Activated CD8-positive, alpha-beta memory T cell treated with anti-CD3 and anti-CD28 coated beads for 36 hours (primary cell): ENCODE measurements around the gene METTL18. TPM values are rescaled to one million over a fixed set of nuclear protein-coding genes. Genes with fewer than 3 reads are reported as not detected.

Source experiments
- CTCF ChIA-PET: fragments of 350-600 bp; sonication (Branson Sonifier 250); formaldehyde crosslinking; loops from one replicate; lab custom pipeline; 2021; ENCODE audit warnings: antibody characterized with exemption; lab: Charles Lee
- POLR2A ChIA-PET: fragments of 350-600 bp; sonication (Branson Sonifier 250); formaldehyde crosslinking; loops from one replicate; lab custom pipeline; 2021; ENCODE audit warnings: antibody characterized with exemption; lab: Charles Lee
- total RNA-seq, 2 experiments: library from RNA; stranded (reverse); gene quantifications; one replicate each; pipeline ENCODE4 v1.2.3, GENCODE V29; 2021

Gene METTL18
- total RNA-seq, 2 experiments from 2014 or later, result 12.2 to 12.6 TPM

DNA sequence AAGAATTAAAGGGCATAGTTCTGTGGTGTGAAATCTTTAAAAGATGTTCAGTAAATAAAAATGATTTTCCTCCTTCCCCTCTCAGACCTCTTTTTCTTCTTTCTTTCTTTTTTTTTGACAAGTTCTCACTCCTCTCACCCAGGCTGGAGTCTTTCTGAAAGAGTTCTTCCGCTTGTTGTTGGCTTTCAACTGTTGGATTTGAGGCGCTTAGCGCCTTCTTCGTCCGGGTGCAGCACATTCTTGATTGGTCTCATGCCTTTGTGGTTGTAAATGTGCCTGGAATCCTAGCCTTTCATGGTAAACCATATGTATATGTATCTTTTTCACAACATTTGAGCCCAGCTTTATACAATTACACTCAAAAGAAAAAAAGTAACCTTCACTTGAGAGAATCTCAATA, 980 bp upstream of the METTL18 start:
- ChIA-PET POLR2A (interaction anchor here (0.7 to 1.7 kb wide), 2 partner anchors 98 to 162 kb away, joined by 4 read pairs; partner anchors contain the start of gene SCYL3), CTCF (interaction anchor here (0.7 to 1.7 kb wide), 3 partner anchors 14 to 1964 kb away, joined by 3 to 7 read pairs (median 4); no protein-coding TSS in a partner anchor)

DNA sequence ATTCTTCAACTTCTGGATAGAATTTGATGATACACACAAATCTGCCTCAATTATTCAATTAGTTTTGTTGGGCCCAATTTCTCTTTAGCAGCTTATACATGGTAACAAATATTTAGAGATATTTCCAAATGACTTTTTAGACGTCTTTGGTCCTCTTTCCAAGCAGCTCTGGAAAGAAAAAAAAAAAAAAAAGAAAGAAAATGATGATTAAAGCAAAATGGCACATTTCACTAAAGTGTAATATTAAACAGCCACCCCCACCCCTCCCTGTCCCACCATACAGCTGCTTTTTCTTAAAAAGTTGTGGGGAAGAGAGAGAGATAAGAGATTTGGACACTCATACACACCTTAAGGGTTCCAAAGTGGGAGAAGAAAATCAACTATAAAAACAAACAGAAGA, 977 bp downstream of the METTL18 start:
- POLR2A ChIA-PET, result interaction anchor here (0.6 to 0.7 kb wide), 2 partner anchors 19 to 1704 kb away, joined by 3 to 10 read pairs; no protein-coding TSS in a partner anchor
- CTCF ChIA-PET, result interaction anchor here (1.3 kb wide), 1 partner anchor 82 kb away, joined by 3 read pairs; no protein-coding TSS in a partner anchor

- ChIA-PET CTCF (no interaction called here), POLR2A (no interaction called here)
Measured at GRCh38 chr1:169788402-169788801, 6.3 kb downstream of the METTL18 start.

GRCh38 chr1:169786974-169787373, 7.7 kb downstream of the METTL18 start:
- POLR2A ChIA-PET, result no interaction called here
- CTCF ChIA-PET, result no interaction called here

- ChIA-PET POLR2A (no interaction called here), CTCF (no interaction called here)
Measured at GRCh38 chr1:169785267-169785666, 9.4 kb downstream of the METTL18 start.

- ChIA-PET CTCF (no interaction called here), POLR2A (no interaction called here)
Measured at GRCh38 chr1:169784102-169784501, 10.6 kb downstream of the METTL18 start.

DNA sequence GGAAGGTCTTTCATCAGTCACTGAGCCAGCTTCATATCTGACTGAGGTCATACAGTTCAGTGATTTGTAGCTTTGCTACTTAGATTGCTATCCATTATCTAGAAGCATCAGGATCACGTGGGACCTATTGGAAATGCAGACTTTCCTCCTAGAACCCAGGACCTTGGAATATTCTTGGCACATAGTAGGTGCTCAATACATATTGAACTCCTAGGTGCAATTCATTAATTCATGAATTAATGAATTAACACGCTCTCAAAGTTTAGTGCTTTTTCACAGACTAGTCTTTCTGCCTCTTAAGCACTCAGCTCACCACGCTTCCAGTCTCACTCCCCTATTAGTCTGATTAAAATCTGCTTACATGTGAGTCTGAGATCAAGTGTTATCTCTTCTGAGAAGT, 12.1 kb downstream of the METTL18 start:
- CTCF ChIA-PET, result no interaction called here

DNA sequence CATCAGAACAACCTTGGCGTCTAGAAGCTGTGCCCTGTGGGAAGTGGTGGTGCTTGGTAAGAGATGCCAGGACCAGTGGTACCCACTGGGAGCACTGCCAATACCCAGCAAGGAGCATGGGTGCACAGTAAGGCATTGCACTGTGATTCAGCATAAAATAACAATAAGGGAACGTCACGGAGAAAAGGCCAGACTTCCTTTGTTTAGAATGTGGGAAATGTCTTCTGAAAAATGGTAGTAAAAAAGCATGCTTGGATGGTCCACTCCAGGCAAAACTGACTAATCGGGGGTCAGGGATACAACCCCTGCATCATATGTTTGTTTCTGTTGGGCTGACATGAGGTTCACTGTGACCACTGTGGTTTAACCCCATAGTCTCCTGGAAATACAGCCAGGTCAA, 14.7 kb downstream of the METTL18 start:
- POLR2A ChIA-PET, result no interaction called here

More for the DNA sequence above, 12.1 kb downstream of the METTL18 start:
- POLR2A ChIA-PET, result no interaction called here

GRCh38 chr1:169779150-169779549, 15.6 kb downstream of the METTL18 start:
- POLR2A ChIA-PET, result no interaction called here
- CTCF ChIA-PET, result no interaction called here

More for the DNA sequence above, 14.7 kb downstream of the METTL18 start:
- CTCF ChIA-PET, result no interaction called here

DNA sequence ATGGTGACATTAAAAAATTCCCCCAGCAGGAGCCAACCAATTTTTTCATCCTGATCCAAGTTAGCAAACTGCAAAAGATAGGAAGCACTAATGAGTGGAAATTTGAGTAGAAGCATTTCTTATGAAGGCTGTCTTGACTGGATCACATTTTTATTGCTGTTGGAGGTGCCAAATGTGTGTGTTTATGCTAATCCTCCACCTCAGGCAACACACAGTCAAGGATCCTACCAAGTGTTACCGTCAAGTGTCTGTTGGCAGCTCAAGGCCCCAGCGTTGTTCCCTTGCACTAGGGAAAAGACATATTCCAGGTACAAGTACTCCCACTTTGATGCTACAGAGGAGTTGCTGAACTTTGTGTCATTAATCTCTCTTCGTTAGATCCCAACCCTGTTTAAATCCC, 18.3 kb downstream of the METTL18 start:
- CTCF ChIA-PET, result no interaction called here
- POLR2A ChIA-PET, result no interaction called here

DNA sequence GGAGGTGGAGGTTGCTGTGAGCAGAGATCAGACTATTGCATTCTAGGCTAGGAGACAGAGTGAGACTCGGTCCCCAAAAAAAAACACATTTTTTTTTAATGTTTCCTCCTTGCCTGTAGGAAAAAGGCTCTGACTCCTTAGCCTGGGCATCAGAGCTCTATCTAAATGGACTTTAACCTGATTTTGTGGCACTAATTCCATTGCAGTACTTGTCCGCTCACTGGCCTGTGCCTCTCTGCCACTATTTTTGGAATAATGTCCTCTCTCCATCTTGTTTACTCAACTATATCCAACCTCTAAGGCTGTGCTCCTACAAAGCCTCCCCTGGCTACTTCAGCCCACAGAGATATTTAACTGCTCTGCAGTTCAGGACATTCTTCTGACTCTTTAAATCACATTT, 26.5 kb downstream of the METTL18 start:
- ChIA-PET CTCF (no interaction called here), POLR2A (no interaction called here)

GRCh38 chr1:169765580-169766331, 29.0 kb downstream of the METTL18 start:
- ChIA-PET POLR2A (no interaction called here), CTCF (no interaction called here)

DNA sequence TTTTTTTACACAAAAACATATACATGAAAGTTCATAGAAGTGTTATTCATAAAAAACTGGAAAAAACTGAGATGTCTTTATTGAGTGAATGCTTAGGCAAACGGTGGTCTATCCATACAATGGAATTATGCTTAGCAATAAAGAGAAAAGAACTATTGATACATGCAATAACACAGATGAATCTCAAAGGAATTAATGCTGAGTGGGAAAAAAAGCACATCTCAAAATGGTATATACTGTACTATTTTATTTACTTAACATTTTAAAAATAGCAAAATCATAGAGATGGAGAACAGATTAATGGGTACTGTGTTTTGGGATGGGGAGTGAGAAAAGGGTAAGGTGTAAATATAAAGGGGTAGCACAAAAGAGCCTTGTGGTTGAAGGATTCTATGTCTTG, 29.8 kb downstream of the METTL18 start:
- POLR2A ChIA-PET, result no interaction called here
- CTCF ChIA-PET, result no interaction called here

DNA sequence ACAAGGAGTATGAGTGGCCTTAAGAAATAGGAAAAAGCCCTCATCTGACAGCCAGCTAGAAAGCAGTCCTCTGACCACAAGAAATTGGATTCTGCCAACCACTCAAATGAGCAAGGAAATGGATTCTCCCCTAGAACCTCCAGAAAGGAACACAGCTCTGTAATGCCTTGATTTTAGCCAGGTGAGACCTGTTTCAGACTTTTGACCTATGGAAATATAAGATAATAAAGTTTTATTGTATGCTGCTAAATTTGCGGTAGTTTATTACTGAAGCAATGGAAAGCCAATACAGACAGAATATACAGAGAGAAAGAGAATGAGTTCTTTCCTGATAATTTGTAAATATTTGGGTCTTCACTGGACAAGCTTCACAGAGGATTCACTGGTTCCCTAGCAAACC, 32.0 kb downstream of the METTL18 start:
- POLR2A ChIA-PET, result no interaction called here
- CTCF ChIA-PET, result no interaction called here

GRCh38 chr1:169759038-169759437, 35.7 kb downstream of the METTL18 start:
- CTCF ChIA-PET, result no interaction called here

GRCh38 chr1:169753549-169753948, 41.2 kb downstream of the METTL18 start:
- POLR2A ChIA-PET, result no interaction called here
- CTCF ChIA-PET, result interaction anchor here (1.0 kb wide), 1 partner anchor 20 kb away, joined by 3 read pairs; no protein-coding TSS in a partner anchor

More at GRCh38 chr1:169759038-169759437, 35.7 kb downstream of the METTL18 start:
- POLR2A ChIA-PET, result no interaction called here

DNA sequence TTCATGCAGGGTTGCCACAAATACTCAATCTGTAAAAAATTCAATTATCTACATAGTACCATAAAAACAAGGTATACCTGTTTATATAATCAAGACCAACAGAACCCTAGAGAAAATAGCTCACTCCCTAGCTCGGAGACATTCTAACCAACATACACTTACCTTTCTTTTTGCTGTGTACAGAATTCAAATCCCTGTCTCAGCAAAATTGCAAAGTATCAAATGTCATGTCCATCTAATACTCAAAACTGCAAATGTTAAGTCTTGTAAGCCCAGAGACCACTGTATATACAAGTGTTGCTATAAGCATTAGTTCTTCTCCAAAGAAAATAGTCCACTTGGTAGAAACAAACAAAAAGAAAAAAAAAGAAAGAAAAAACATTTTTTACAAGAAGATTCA, 44.7 kb downstream of the METTL18 start:
- CTCF ChIA-PET, result no interaction called here

GRCh38 chr1:169746550-169746949, 48.2 kb downstream of the METTL18 start:
- CTCF ChIA-PET, result no interaction called here
- POLR2A ChIA-PET, result no interaction called here

More for the DNA sequence above, 44.7 kb downstream of the METTL18 start:
- POLR2A ChIA-PET, result no interaction called here

DNA sequence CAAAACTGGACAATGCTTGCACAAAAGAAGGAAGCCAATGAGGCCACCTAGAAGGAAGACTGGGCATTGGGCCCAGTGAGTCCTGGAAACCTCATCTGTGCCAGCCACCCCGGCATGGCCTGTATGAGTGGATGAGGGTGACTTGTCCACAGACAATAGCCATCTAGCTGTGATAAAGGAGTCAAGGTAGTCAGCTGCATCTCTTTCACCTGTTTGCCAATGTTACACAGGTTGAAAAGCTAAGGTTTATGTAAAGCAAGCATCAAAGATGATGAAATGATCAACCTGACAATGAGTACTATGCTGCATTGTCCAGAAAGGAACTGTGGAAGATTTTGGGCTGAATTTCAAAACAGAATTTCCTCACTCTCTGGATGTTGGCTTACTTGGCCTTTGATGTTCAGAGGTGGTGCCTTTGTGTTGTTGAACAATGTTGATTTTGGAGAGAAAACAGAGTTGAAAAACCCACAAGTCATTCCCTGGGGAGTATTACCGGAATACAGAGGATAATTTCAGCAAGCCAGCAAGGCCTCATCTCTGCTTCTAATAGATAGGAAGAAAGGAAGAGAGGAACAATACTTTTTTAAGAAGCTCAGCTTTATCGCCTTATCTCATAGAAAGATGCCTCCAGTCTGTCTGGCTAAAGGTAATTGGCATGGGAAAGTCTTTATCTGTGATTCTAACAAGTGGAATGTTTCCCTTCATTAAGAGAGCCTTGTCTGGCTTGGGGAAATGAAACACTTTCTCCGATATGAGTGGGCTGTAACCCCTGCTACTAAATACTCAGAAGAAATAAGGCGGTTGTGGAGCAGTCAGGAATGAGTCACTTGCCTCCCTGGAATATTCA, 49.5 kb downstream of the METTL18 start:
- POLR2A ChIA-PET, result no interaction called here
- CTCF ChIA-PET, result interaction anchor here (0.9 kb wide), 1 partner anchor 143 kb away, joined by 3 read pairs; no protein-coding TSS in a partner anchor
